NCI-H2227 (cell line): ENCODE data around the gene ZNF385B.

Source experiments
- DNase-seq: peaks from one replicate; lab custom pipeline; 2025; ENCODE audit not compliant: unreplicated experiment; lab: John Stamatoyannopoulos, UW

ZNF385B gene

DNA sequence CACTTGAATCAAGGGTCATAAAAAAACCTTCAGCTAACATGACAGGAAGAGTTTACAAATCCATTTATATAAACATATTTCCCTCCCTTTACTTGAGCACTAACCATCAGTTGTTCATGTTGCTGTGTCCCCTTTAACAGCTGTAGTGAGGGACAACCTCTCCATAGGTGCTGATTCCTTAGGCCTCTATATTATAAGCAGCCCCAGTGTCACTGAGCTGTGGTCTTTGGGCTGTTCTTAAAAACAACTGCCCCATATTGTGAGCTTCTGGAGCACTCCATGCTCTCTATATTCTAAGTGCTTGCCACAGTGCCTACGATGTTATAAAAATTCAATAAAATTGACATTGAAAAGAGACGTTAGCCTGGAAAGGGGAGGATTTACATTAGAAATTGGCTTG is 175.3 kb downstream of the ZNF385B start:
- DNase-seq, result no peak

DNA sequence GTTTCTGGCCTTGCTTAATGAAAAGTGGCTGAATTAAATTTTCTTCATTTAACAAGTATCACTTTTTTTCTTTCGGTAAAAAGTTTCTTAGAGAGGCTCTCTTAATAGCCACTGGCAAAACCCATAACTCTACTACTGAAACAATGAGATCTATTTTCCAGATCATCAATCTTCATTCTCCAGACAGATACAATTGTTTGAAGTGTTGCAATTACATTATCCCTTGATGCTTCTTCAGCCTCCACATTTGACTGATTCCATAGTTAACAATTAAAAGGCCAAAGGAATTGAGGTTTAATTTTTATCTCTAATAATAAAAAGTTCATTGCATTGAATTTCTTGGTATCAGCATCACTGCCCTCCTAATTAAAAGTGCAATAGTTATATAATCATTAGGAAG is 176.3 kb downstream of the ZNF385B start:
- DNase-seq, result no peak

DNA sequence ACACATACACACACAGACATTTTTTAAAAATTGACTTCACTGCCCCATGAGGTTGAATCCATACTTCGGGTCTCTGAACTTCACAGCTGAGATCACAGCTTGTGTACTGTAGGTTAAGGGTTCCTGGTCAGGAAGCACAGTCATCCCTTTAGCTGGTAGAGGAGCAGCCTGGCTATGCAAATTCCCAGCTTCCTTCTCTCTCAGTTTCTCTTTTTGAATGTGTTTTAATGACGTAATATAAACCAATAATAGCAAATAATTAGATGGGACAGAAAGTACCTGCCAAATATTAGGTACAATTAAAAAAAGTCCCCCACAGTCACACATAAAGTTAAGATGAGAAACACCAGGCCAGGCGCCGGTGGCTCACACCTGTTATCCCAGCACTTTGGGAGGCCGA is 178.7 kb downstream of the ZNF385B start:
- DNase-seq, result no peak

DNA sequence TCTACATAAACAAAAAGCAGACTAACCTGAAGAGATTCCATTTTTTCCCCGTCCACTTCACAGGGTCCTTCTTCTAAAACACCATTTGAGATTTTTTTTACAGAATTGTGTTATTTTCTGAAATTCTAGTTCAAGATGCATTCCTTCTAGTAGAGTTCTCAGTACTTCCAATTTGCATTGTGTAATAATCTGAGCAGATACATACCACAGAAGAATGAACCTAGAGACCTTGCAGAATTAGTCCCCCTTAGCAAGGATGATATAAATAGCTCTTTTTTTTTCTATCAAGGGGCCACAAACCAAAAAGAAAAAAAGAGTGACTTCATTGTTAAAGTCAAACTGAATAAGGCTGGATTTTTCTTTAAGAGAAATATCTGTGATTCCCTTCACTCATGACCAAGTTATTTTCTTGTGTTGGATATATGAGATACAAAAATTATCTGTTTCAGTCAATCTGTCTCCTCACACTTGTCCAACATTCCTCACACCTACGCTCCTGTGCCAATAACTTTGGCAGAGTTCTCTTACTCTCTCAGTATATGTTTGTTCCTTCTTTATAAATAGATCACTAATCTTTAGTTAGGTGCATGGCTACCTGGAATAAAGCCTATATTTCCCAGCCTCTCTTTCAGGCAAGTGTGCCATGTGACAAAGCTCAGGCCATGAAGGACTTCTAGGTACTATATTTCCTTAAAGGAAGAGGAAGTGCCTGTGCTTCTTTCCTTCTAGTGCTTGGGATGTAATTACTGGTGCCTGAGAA is 183.5 kb downstream of the ZNF385B start:
- DNase-seq, result no peak

DNA sequence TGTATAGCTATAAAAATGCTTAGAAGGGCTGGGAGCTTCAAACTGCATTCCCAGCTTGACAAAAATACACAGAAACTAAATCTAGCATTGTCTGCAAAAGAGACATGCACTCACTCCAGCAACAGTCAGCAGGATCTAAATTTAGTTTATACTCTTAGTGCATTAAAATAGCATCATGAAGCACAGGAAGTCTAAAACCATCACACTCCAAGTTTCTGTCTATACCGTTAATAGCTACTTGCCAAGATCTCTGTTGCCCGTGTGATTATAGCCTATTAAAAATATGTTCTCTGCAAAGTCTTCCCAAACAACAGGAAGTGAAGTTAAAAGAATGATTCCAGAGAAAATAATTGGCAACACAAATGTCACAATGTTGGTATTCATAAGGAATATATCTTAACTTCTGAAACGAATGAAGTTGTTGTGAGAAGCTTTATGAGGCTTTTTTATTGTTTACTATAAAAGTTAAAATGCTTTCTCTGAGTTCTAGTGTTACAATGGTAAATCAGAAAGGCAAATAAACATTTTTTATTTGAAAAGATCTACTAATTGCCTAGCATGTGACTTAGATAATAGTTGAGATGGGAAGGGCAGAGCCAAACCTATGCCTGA is 184.2 kb downstream of the ZNF385B start:
- peak; percentile 37 for DNase-seq

DNA sequence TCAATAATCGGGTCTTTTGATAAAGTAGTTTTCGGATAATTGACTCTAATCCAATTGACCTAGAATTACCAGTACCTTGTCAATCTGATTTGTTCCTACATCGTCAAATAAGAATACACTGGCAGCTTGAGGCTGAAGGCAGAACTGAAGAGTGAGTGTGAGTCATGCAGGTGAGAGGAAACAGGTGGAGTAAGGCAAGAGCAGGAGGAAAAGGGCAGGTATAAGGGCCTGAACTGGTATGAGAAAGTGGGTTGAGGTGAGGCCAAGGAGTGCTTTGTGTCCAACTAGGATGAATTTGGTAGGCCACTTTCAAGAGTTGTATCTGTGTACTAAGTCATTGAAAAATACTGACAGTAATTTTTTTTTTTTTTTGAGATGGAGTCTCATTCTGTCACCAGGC is 186.0 kb downstream of the ZNF385B start:
- no peak for DNase-seq

DNA sequence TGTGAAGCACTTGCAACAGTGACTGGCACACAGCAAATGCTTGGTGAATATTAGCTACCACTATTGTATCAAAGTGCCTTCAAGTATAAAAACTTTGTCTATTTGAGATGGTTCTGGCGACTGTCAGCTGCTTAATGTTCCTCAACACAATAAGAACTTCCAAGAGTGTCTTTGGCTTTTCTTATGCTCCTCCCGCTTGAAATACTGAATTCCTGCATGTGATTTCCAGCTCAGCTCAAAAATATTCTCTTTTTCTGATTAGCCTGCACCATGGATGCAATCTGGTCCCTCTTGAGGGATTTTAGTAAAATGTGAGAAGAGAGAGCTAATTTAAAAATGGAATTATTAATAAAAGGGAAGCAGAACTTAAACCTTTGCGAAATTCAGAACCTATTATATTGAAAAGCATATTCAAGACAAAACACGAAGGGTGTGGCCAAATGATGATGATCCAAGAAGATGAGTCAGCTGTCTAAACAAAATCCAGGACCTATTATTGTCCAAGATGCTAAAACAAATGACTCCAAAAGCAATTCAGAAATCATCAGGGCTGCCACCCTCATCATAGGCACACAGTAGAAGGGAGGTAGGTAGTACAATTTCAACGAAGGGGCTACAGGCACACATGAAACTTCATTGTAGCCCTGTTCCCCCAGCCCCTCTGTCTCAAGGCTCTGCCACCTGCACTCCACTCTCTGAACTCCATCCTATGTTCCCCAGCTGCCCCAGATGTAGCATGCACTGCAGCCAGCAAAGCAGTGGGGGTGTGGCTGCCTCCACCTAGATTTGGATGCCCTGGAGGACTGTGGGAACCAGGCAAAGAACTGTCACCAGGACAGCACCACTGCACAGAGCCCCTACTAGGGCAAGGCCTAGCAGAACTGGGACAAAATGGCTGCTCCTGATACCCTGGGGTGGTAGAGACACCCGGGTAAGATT is 190.1 kb downstream of the ZNF385B start:
- DNase-seq, result no peak

DNA sequence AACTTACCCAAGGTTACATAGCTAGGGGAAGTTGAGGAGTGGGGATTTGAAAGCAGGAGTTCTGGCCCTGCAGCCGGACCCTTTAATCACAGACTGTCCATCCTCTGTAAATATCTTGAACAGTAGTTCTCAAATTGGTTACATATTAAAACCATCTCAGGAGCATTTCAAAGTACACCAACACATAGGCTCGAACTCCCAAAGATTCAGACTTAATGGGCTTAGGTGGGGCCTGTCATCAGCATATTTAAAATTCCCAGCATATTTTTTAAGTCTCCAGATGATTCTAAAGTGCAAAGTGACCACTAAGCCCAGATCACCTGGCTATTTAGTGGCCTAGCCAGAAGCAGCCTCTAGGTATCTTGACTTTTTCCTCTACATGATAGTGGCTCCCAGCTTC is 192.2 kb downstream of the ZNF385B start:
- DNase-seq, result no peak

DNA sequence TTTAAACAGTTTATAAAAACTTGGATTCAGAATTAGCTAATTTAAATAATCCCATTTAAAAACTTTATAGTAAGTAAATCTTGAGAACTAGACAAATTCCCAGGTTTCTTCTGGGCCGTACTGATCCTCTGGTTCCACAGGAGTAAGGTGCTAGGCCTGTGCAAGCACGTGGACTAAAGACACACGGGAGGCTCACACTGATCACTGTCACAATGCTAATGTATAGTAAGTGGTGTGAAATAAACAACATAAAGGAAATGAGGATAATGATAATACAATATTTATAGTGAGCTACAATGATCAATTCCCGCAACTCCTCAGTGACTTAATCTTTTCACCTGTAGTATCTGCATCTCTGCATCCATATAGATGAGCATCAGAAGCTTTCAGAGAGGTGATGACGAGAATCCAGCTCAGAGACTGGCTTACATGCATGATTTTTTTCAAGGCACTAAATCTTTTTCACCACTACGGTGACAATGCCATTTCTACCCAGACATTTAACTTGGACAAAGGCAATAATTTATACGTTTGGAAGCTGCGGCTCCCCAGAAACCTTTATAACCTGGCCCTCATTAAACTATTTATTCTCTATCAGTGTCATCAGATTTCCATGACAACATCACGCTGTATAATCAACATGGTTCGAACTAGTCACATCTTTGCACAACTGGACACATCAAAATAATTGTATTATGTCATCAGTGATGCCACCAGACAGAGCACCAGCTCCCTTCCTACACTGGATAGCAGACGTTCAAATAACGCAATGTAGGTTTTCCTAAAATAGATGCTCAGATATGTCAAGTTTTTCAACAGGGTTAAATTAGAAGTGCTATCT is 196.2 kb downstream of the ZNF385B start:
- peak; percentile 71 for DNase-seq

DNA sequence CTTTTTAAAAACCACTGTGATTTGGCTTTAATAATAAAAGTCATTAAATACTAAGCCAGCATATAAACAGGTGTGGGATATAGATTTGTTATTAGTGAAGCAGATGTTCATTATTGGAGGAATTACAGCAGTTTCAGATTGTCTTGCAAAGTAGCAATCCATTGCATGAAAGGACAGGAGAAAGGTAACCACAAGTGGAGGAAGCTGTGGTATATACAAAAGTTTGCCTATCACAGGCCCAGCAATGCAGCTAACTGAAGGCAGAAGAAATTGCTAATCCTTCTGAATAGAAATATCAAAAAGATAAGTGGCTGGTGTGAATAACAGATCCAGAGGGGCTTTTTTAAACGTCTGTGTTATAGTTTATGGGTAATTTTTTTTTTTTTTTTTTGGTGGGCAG is 199.4 kb downstream of the ZNF385B start:
- DNase-seq, result no peak

DNA sequence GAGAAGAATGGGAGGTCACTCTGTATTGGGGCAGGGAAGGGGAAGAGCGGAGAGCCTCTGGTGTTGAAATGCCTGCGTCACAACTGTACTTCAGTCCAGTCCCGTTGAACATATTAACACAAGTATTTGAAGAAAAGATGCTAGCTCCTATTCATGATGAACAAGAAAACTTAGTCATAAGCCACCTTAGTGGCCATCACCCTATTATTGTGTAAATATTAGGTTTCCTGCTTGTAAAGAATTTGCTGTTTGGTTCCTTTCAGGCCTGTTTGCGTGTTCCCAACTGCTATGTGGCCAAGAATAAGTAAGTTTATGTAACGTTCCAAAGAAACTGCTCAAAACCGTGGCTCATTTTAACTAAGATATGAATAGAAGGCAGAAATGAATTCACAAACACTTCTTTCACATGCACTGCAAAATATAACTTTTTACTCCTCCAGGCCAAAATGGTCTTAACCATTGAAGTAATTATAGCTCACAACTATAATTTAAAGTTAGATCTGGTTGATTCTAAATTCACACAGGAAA is 204.3 kb downstream of the ZNF385B start:
- DNase-seq, result no peak

DNA sequence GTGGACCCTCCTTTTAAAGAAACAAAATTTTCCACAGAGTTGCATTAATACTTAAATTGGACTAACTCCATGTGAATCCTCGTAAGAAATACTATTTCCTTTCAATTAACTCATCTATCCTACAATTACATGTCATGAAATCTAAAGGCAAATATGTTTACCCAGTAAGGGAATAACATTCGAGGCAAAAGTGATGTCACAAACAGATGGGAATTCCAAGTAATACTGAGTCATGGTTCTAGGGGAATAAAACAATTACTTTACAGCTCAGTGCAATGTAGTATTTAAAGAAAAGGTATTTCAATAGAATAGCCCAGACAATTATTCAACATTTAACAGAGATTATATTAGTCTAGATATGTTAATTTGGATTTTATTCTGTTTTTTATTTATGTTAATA is 205.8 kb downstream of the ZNF385B start:
- no peak for DNase-seq

DNA sequence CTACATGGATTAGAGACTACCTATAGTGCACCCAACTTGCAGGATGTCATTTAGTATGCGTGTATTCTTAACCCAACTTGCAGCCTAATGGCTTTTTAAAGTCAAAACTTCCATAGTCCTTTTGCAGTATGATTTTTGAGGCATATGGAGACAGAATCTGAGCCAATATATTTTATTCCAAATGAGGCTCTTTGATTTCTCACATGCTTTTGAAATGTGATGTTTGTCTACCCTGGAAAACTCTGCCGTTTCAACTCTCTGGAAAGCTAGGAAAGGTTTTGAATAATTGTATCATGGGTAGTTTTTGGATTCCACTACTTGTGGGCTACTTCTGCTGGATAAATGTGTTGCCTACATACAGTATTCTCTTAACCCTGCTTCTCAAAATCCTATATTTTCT is 206.6 kb downstream of the ZNF385B start:
- DNase-seq, result no peak

DNA sequence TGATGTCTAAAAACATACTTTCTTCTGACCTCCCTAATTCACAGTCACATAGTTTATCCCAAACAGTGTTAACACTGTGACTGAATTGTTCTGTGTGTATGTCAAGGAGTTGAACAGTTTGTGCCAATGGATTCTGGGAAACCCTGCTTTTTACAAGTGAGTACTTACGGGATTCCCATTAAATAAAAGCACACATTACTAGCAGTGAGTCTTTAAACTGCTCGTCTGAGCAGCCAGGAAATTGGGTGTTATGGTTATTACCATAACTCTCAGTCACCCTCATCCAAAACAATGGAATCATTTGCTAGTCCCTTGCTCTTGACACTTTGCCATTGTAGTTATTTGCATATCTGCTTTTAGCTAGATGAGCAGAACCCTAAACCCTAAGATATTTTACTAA is 209.1 kb downstream of the ZNF385B start:
- no peak for DNase-seq

DNA sequence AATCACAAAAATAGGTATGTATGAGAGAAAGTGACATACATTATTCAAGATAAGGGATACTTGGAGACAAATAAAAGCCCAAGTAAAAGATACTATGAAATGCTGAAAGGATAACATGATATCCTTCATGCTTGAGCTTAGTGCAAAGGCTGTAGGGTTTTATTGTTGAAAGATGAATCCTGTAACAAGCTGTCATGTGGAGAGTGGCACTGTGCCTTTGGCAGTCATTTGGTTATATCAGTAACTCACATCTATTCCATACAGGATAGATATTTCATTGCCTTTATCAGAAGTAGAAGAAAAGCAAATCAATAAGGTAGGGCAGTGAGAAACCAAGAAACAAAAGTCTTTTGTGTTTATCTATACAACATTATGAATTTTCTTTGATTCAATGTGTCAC is 211.0 kb downstream of the ZNF385B start:
- DNase-seq, result no peak

DNA sequence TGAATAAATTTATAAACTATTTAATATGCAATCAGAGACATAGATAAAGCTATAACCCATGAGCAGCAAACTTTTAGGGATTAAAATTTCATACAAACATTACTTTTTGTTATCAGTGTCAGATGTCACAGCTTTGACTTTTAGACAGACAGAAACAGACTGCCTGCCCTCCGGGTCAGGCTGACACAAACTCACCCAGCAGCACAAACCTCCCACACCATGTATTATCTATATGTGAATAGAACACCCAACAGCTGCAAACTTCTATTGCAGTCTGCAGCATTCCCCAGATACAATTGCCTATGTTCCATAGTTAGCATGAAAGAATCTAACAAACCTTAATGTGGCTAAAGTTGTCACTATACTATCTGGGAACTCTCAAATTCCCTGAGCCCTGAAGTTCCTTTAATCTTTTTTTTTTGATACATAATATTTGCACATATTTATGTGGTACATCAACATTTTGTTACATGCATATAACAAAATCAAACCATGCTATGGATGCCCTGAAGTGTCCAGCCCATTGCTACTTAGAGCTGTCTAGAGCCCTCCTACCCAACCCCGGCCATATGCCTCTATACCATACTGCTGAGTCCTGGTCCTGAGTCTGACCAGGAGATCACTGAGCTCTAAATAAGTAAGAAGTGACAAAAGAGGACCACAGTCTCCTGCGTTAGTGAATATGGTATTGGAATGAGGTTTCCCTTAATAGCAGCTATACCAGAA is 214.4 kb downstream of the ZNF385B start:
- DNase-seq, result no peak

DNA sequence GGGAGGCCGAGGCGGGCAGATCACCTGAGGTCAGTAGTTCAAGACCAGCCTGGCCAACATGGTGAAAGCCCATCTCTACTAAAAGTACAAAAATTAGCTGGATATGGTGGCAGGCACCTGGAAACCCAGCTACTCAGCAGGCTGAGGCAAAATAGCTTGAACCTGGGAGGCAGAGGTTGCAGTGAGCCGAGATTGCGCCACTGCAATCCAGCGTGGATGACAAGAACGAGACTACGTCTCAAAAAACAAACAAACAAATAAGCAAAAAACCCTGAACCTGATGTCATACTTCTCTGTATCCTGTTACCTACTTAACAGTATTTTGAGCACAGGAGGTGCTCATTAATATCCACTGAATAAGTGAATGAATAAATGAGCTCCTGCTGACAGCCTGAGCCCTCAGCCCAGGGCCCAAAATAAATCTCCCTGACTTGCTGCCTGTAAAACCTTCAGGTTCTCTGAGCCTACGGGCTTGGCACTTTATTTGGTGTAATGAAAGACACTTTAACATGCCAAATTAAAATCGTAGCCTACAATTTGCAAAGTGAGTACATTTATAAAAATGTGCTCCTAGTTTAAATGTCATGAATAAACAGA is 215.1 kb downstream of the ZNF385B start:
- DNase-seq, result no peak

DNA sequence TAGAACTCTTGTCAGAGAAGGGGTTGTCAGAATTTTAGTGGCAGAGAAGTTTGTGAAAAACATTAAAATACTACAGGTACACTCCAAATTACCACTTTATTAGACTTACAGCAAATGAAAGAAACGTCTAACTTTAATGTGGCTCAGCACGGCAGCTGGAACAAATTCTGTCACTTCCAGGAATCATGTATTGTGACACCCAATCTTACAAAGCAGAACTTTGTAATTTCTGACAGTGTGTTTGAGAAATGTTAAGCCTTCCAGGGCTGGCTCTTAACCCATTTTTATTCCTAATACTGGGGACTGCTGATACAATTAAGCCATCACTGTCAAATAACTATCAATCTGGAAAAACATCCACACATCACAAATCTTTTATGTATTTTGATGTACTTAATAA is 216.4 kb downstream of the ZNF385B start:
- no peak for DNase-seq

DNA sequence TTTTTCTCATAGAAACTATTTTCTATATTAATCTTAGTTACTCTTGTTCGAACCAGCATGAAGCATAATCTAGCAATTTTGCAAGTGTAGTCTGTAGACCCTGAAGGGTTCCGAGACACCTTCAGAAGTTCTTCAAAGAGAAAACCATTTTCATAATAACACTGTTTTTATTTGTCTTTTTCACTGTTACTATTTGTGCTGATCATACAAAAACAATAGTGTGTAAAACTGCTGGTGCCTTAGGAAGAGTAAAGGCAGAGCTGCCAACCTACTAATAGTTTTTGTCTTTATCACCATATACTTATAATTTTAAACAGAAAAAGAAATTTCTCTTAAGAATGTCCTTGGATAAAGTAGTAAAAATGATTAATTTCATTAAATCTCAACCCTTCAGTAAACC is 218.9 kb downstream of the ZNF385B start:
- no peak for DNase-seq

DNA sequence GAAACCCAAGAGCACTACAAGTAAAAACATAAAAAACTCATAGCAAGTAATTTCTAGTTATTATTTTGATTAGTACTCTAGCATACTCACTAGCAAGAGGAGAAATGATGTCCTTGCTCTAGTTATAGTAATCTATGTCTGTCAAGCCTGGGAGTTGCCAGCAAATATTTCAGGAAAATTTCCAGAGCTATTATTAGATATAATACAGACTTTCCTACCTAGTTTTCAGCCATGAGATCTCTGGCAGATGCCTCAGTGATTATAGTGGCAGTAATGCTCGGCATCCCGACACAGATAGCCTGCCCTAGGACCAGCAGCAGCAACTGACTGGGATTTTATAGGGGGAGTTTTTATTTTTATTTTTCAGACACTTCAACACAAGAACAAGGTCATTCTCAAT is 224.4 kb downstream of the ZNF385B start:
- DNase-seq, result peak; percentile 50
